GM19238 (cell line): ENCODE data around the gene C1QTNF9.
"Not testable (repeated sequence)": the region's sequence is repeated elsewhere in the genome, so short reads cannot be mapped to it uniquely, and the experiment has no call there.

ENCODE experiments used
- DNase-seq: peaks from one replicate; pipeline ENCODE4 v3.0.0; 2011; ENCODE audit warnings: low spot score; ENCODE audit not compliant: insufficient read length

C1QTNF9 gene

DNA sequence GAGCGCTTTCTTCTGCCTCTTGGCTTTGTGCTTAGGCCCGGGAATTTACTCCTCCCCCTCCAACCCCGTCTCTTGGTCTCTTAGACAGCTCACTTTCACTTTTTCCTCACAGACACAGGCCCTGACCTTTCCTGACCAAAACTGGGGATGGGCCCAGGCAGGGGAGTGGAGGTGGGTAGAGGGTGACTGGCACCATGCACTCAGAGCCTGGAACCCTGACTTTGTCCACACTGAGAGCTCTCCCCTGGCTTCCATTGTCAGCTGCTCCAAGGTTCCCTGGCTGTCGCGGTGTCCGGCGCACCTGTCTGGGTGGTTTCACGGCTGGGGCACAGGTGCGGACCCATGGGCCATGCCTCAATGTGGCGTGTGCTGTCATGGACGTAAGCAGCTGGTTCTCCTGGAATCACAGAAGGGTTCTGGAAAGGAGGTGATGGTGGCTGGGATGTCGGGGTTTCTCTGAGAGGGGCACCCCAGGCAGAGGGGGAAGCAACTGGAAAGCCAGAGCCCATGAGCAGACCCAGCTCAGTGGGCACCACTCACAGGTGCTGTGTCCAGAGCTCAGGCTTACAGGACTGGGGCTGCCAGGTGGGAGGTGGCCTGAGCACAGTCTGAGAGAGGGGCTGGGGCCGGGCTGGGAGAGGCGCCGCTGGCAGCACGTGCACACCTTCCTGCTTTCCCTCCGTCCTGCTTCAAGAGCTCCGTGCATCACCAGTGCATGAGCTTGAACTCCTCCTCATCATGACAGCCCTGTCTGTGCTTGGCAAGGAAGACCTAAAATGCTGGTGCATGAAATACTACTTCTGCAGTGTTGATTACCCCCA, 28.0 kb upstream of the C1QTNF9 start:
- DNase-seq: no peak

DNA sequence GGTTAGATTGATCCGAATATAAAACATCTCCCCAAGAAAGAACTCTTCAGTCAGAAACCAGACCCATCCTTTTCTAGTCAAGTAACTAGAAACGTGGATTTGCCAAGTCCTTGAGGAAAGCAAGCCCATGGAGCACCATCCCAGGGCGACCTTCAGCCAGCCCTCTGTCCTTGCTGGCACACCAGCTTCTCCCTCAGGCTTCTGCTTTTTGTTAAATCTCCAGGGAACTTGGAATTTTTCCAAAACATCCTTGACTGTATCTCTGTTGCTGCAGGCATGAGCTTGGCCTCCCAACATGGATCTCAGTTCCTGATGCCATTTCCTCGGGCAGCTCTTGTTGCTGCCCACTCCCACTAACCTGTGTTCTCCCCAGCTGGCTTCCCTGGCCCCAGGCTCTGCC, 27.1 kb upstream of the C1QTNF9 start:
- DNase-seq: no peak

DNA sequence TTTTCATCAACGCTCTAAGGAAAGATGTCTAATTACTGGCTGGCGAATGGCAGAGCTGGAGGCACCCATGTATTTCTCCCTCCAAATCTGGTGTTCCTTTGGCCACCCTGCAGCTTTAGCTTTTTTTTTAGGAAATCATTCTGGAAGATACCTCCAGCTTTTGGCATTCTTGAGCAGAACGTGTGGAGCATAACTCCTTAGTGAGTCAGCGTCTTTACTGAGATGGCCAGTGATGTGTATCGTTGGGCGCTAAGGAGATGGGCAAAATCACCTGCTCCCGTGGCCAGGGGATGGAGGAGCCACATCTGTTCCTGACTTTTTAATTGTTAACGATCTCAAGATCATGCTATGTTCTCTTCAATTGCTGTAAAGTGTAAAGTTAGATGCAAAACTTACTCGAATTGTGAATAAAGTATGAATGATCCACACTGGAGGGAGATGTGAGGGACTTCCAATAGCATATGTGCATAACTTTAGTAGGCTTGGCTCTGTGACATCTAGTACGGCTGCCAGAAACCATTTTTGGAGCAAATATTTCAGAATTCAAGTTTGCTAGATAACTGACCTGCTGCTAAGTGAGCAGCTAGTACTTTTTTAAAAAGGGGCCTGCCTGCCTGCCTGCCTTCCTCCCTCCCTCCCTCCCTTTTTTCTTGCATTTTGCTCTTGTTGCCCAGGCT, 24.4 kb upstream of the C1QTNF9 start:
- no peak for DNase-seq

DNA sequence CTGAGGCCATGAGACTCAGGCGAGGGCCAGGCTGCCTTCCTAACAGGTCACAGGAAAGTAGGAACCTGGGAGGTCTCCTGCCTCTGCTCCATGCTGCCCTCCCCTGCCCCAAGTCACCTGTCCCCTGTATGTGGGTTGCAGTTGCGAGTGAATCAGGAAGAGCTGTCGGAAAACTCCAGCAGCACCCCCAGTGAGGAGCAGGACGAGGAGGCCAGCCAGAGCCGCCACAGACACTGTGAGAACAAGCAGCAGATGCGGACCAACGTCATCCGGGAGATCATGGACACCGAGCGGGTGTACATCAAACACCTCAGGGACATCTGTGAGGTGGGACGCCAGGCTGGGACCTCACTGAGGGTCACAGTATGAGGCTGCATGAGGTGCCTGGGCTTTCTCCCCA, 22.8 kb upstream of the C1QTNF9 start:
- DNase-seq: no peak

DNA sequence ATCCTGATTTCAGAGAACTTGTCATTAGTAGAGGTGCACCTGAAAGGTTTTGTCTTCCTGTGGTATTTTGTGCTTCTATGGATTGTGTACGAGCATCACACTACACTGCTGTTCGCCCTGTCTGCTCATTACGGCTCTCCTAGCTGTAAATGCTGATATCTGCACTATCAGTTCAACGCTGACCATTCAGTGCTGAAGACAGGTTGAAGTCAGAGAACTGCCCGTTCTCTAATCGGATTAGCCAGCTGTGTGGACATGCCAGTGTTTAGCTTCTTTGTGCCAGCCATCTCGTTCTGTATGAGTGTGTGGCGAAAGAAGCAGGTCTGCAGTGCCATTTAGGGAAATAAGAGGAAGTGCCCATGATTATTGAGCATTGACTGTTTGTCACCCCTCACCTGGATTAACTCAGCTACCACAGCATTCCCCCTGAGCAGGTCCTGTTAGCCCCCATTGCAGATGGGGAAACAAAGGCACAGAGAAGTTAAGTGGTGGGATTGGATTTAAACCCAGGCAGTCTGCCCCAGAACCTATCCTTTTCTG, 21.6 kb upstream of the C1QTNF9 start:
- DNase-seq: no peak

- DNase-seq: no peak
These were observed 20.5 kb upstream of the C1QTNF9 start for GRCh38 chr13:24288870-24289269.

- no peak for DNase-seq
These were observed 19.0 kb upstream of the C1QTNF9 start for GRCh38 chr13:24290280-24290932.

DNA sequence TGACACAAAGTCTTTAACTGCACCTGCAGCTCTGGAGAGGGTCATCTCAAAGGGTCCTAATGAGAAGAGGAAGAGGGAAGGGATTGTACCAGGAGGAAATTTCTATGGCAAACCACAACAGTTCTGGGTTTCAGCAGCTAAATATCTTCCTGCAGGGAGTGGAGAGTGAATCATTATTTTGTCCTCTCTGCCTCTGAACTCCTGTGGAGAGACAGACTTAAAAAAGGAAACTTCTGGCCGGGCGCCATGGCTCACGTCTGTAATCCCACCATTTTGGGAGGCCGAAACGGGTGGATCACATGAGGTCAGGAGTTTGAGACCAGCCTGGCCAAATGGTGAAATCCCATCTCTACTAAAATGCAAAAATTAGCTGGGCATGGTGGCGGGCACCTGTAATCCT, 16.9 kb upstream of the C1QTNF9 start:
- DNase-seq: no peak

DNA sequence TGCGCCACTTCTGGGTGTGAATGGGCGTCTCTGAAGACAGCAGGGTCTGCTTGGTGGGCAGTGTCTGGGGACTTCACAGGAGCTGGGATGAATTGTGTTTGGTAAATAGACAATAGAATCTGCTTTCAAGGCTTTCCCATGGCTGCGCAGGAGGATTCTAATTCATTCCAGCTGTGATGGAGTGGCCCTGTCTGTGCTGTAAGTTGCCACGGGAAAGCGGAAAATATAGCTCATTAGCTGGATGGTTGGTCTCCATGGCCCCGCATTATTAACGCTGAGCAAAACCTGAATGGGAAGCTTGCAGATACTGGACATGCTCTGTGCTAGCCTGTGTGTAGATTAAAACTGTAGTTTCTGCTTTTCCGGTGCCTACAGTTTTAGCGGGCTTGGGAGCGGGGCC, 15.6 kb upstream of the C1QTNF9 start:
- no peak for DNase-seq

GRCh38 chr13:24299488-24300114, 9.8 kb upstream of the C1QTNF9 start:
- no peak for DNase-seq

DNA sequence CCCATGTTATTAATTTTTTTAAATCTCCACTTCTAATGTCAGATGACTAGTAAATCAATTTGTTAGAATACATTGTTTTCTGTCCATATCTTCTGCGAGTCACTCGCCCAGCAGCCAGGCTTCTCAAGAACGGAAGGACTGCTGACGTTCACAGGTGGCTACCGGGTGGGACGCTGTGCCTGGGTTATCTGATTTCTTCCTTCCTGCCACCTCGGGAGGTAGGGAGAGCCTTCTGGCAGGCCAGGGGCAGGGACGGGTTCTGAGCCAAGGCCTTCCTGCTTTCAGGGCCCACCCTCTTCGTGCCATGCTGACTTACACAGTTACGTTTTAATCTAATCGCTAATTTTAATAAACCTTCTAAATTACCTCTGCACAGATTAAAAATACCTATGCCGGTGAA, 7.9 kb upstream of the C1QTNF9 start:
- no peak for DNase-seq

DNA sequence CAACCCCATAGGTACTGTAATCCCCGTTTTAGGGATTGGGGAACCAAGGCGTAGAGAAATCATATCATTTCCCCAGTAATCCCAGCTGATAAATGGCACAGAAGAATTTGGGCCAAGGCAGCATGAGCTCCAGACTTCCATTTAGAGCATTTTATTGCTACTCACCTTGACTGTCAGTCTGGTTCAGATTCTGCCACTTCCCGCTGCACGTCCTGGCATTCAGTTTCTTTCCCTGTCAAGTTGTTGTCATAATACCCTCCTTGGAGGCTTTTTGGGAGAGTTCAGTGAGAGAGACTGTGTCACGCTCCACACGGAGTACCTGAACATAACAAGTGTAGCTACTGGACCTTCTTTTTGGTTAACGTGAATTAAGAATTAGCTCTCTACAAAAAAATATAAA, 7.5 kb upstream of the C1QTNF9 start:
- DNase-seq: no peak

- DNase-seq: no peak
These were observed 4.8 kb upstream of the C1QTNF9 start for GRCh38 chr13:24304620-24305019.

DNA sequence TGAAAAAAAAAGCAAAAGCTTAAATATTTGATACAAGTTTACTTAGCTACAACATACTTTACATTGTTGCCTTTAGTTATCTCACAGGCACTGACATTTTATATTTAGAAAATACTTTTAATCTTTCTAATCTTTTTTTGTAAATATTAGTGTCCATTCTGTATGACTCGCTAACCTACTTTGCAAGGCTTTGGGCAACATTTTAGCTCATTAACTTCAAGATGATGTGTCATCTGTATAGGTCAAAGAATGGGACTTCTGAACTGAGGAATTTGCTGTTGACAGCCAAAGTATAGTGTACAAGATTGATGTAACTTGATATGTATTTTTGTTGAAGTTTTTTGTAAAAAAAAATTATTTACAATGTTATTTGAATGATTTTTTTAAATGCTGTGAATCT, 2.7 kb upstream of the C1QTNF9 start:
- no peak for DNase-seq

DNA sequence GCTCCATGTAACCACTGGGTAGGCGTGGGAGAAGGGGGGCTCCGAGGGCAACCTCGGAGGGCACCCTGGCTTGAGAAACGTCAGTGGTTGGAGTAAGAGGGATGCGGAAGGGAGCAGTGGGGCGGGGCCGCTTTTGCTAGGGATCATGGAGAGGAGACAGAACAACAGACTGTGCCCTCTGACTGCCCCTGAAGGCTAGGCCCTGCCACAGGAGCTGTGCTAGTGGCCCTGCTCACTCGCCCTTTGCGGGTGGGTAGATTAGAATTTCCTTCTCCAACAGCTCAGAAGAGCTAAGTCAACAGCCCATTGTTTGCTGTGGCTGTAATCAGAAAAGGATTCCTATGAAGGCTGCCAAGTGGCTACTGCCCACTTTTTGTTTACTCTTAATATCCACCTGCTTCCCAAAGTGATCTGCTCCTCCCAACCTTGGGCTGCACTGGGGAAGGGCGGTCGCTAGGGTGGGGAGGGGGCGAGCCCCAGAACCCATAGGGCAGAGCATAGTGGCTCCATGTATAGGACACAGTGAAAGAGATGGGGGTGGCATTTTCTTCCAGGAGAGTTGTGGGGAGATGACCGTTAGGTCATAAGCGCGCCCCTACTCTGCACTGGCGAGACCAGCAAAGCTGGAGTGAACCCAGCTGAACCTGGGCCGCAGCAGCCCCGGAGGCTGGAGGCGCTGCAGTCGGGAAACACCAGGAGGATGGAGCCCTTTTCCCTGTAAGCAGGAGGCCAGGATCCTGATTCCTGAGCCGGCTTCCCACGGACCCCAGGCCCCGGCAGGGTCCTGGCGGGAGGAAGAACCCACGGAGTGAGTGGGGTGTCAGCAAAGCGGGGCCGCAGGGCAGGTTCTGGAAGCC, 1.9 kb upstream of the C1QTNF9 start:
- DNase-seq: no peak

DNA sequence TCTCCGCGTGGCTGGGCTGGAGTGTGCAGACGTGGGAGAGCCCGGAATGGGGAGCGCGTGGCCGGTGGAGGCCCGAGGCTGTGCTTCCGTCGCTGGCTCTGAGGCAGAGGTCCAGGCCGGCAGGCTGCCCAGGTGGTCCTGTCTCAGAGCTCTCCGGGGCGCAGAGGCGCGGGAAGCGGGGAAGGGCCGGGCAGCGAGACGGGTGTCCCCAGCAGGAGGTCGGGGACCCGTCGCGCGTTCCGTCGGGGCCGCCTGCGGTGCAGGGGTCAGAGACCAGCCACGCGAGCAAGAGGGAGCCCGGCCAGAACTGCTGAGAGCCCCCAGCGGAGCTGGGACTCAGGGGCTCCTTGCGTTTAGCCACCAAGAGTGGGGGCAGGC, 1.3 kb upstream of the C1QTNF9 start:
- DNase-seq: no peak

GRCh38 chr13:24308488-24309020, 826 bp upstream of the C1QTNF9 start:
- DNase-seq: no peak

DNA sequence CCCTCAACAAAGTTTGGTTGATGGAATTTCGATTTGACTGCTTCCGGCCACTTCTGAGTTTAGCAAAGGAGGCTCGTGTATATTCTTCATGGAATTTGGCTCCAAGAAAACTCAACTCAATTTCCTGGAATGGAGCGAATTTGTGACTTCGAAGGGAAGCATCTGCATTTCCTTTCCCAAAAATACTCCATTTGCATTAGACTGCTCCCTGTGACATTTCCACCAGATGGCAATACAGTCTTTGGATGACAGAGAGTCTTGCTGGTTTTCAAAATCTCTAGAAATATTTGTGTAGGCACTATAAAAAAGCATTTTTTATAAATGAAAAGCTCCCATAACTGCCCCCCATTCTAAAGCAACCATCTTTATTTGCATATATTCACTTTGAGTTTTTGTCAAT, 4.1 kb downstream of the C1QTNF9 start:
- no peak for DNase-seq

GRCh38 chr13:24317835-24318234, 8.5 kb downstream of the C1QTNF9 start:
- DNase-seq: not testable (repeated sequence)

- not testable (repeated sequence) for DNase-seq
These were observed 9.5 kb downstream of the C1QTNF9 start for GRCh38 chr13:24318878-24319277.

DNA sequence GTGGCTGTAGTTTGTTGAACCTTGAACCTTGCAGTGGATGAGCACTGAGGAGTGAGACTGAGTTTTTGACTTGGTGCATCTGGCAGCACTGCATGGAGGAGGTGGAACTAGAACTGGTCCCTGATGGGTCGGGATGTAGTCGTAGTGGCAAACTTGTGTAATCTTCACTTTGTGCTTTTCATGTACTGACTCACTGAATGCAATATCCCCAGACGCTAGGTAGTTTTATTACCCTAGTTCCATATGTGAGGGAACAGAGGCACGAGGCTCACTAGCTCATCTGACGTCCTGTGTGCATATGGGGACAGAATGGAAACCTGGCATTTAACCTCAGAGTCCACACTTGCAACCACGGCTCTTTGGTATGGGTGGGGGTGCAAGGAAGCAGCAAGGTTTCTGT, 10.3 kb downstream of the C1QTNF9 start:
- not testable (repeated sequence) for DNase-seq
